Mesendoderm (in vitro differentiated cells): ENCODE measurements around the gene AQP3.

ENCODE experiments used
- DNase-seq: peaks from one replicate; pipeline ENCODE4 v3.0.0; 2013
- H2AK5ac ChIP-seq: 2 replicates; pipeline ENCODE4 v1.6.1; 2013; ENCODE audit warnings: low read length, inconsistent platforms
- H2BK120ac ChIP-seq: 2 replicates; pipeline ENCODE4 v1.6.1; 2013; ENCODE audit warnings: low read depth, mild to moderate bottlenecking, low read length, moderate library complexity, mixed read lengths
- H2BK15ac ChIP-seq: replicated peaks from 2 replicates; pipeline ENCODE4 v1.6.1; 2013; ENCODE audit warnings: low read depth, mild to moderate bottlenecking, moderate library complexity
- H2BK5ac ChIP-seq: 2 replicates; pipeline ENCODE4 v1.6.1; 2013; ENCODE audit warnings: low read length, inconsistent platforms
- H3K18ac ChIP-seq: 2 replicates; pipeline ENCODE4 v1.6.1; 2013; ENCODE audit warnings: mild to moderate bottlenecking, low read length, mixed read lengths
- H3K23ac ChIP-seq: one replicate; pipeline ENCODE4 v1.6.1; 2013; ENCODE audit warnings: low read length
- H3K27ac ChIP-seq: 2 replicates; pipeline ENCODE4 v1.5.1; 2013; ENCODE audit warnings: low read depth, mild to moderate bottlenecking, inconsistent platforms, low read length, moderate library complexity
- H3K27me3 ChIP-seq: 2 replicates; pipeline ENCODE4 v1.6.1; 2013; ENCODE audit warnings: low read length, control low read depth, mild to moderate bottlenecking, inconsistent platforms; ENCODE audit not compliant: insufficient read depth, poor library complexity
- H3K36me3 ChIP-seq: 2 replicates; pipeline ENCODE4 v1.6.1; 2013; ENCODE audit warnings: low read length, inconsistent platforms; ENCODE audit not compliant: control insufficient read depth, insufficient read depth
- H3K4ac ChIP-seq: one replicate; pipeline ENCODE4 v1.6.1; 2013; ENCODE audit warnings: low read depth, mild to moderate bottlenecking, low read length, moderate library complexity
- H3K4me1 ChIP-seq: 2 replicates; pipeline ENCODE4 v1.6.1; 2013; ENCODE audit warnings: low read depth, low read length, inconsistent platforms; ENCODE audit not compliant: control insufficient read depth
- H3K4me2 ChIP-seq: 2 replicates; pipeline ENCODE4 v1.6.1; 2013; ENCODE audit warnings: low read length
- H3K4me3 ChIP-seq: 2 replicates; pipeline ENCODE4 v1.5.1; 2013; ENCODE audit warnings: mild to moderate bottlenecking, low read length
- H3K56ac ChIP-seq: one replicate; pipeline ENCODE4 v1.6.1; 2013; ENCODE audit warnings: low read length
- H3K79me1 ChIP-seq: 2 replicates; pipeline ENCODE4 v1.6.1; 2013; ENCODE audit warnings: low read length, inconsistent platforms
- H3K79me2 ChIP-seq: 2 replicates; pipeline ENCODE4 v1.6.1; 2013; ENCODE audit warnings: mild to moderate bottlenecking, low read length; ENCODE audit not compliant: control insufficient read depth, insufficient read depth
- H3K9ac ChIP-seq: 2 replicates; pipeline ENCODE4 v1.6.1; 2013; ENCODE audit warnings: low read length, inconsistent platforms
- H4K5ac ChIP-seq: one replicate; pipeline ENCODE4 v1.6.1; 2013; ENCODE audit warnings: low read length
- H4K8ac ChIP-seq: one replicate; pipeline ENCODE4 v1.6.1; 2013; ENCODE audit warnings: low read depth, mild to moderate bottlenecking, control low read depth, low read length, moderate library complexity
- WGBS: extraction: QIAGEN DNeasy Blood & Tissue Kit; methylation state at CpG from one replicate; pipeline ENCODE4 v1.1.7; 2013; ENCODE audit warnings: low lambda C conversion rate, missing lambda C conversion rate; ENCODE audit not compliant: insufficient coverage; ENCODE audit errors: extremely low coverage; 5-methylcytosine and 5-hydroxymethylcytosine counted together

AQP3 gene

DNA sequence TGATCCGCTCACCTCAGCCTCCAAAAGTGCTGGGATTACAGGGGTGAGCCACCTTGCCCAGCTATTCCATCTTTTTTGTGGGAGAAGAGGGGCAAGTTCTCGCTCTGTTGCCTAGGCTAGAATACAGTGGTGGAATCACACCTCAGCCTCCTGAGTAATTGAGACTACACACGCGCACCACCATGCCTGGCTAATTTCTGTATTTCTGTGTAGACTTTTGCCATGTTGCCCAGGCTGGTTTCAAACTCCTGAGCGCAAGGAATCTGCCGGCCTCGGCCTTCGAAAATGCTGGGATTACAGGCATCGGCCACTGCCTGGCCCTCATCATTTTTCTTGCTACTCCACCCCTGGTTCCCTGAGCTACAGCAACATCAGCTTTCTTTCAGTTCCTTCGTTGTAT, 29.1 kb upstream of the AQP3 start:
- H2BK5ac ChIP-seq, result no peak overlapping the region
- H3K4ac ChIP-seq, result no peak overlapping the region
- H3K36me3 ChIP-seq, result peaks cover 2% of the 10 kb centered on the region
- no peaks in the 10 kb centered on the region for H3K27me3 ChIP-seq
- no peak overlapping the region for H3K23ac ChIP-seq
- DNase-seq, result no peak
- H2BK15ac ChIP-seq, result no peak overlapping the region
- no peak overlapping the region for H3K56ac ChIP-seq
- H4K5ac ChIP-seq, result no peak overlapping the region
- H3K27ac ChIP-seq, result no peak overlapping the region
- H4K8ac ChIP-seq, result no peak overlapping the region
- no peak overlapping the region for H2AK5ac ChIP-seq
- H2BK120ac ChIP-seq, result no peak overlapping the region
- peaks cover 7% of the 10 kb centered on the region for H3K79me1 ChIP-seq
- H3K9ac ChIP-seq, result no peak overlapping the region
- H3K79me2 ChIP-seq, result peaks cover 21% of the 10 kb centered on the region
- no peak overlapping the region for H3K4me2 ChIP-seq
- no peak overlapping the region for H3K4me3 ChIP-seq
- peaks cover 2% of the 10 kb centered on the region for H3K4me1 ChIP-seq
- H3K18ac ChIP-seq, result no peak overlapping the region
- WGBS, result no CpG with 5 or more reads among the region's 10 CpGs

DNA sequence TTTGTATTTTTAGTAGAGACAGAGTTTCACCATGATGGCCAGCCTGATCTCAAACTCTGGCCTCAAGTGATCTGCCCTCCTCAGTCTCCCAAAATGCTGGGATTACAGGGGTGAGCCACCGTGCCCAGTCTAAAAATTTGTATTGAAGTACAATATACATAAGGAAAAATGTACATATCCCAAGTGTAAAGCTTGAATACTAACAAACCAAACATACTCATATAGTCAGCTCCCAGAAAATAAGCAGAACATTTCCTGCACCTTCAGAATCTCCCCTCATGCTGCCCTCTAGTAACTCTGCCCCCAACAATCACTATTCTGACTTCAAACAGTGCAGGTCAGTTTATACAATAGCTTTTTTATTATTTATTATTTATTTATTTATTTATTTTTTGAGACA, 28.0 kb upstream of the AQP3 start:
- Histone ChIP-seq H3K27me3 (no peaks in the 10 kb centered on the region), H3K36me3 (peaks cover 2% of the 10 kb centered on the region), H2AK5ac (no peak overlapping the region), H4K8ac (no peak overlapping the region), H3K4me3 (no peak overlapping the region), H2BK5ac (no peak overlapping the region), H3K9ac (no peak overlapping the region), H3K56ac (no peak overlapping the region), H3K79me2 (peaks cover 23% of the 10 kb centered on the region), H3K4me2 (no peak overlapping the region), H3K79me1 (peaks cover 7% of the 10 kb centered on the region), H3K4ac (no peak overlapping the region), H3K23ac (no peak overlapping the region), H3K27ac (no peak overlapping the region), H2BK120ac (no peak overlapping the region), H2BK15ac (no peak overlapping the region), H4K5ac (no peak overlapping the region), H3K4me1 (peaks cover 2% of the 10 kb centered on the region), H3K18ac (no peak overlapping the region)
- no CpG with 5 or more reads among the region's 1 CpG for WGBS
- DNase-seq, result no peak

DNA sequence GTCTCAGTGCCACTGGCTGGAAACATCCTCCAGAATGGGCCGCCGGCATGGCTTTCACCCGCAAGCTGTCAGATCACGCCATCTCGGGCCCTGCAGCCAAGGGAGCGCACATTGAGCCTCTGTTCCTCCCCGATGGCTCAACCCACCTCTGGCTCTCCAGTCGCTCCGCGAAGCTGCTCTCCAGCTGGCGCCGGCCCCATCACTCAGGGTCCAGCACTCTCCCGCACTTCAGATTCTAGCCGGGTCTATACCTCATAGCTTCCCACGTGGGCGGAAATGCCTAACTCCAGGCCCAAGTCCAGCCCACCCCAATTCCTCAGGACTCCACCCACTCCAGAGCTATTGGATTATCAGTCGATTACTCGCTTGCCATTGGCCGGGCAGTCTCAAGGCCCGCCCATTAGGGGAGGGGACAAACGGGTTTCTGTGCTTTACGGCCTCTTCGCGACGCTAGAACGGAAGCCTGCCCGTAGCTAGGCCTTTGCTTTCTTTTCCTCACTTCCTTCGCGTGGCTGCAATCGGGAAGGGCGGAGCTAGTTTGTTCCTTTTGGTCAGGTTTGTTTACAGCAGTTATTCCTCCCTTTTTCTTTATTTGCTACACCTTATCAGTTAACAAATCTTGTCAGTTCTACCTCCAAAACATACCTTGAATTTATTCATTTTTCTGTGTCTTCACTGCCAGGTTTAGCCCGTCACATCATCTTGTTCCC, 26.4 kb upstream of the AQP3 start, which contains the start of gene NOL6:
TSS of gene NOL6 (minus strand) at position 282 of the 710 bp plus-strand sequence. CDS start at position 200, 82 bp downstream.
- Histone ChIP-seq H3K18ac (no peak within 1 kb of the TSS), H3K4me2 (peak within 1 kb of the TSS; percentile 90), H3K79me1 (peaks cover 7% of the 10 kb centered on the region), H2BK15ac (no peak within 1 kb of the TSS), H2BK120ac (no peak within 1 kb of the TSS), H3K27ac (no peak within 1 kb of the TSS), H3K4me1 (peaks cover 2% of the 10 kb centered on the region), H2AK5ac (no peak within 1 kb of the TSS), H3K36me3 (peaks cover 7% of the 10 kb centered on the region), H4K5ac (no peak within 1 kb of the TSS), H3K4ac (peak within 1 kb of the TSS; percentile 29), H3K56ac (peak within 1 kb of the TSS; percentile 94), H3K23ac (no peak within 1 kb of the TSS), H3K27me3 (no peaks in the 10 kb centered on the region), H3K79me2 (peaks cover 23% of the 10 kb centered on the region), H4K8ac (no peak within 1 kb of the TSS), H2BK5ac (no peak within 1 kb of the TSS), H3K9ac (peak within 1 kb of the TSS; percentile 70), H3K4me3 (peak within 1 kb of the TSS; percentile 94)
- WGBS, result no CpG with 5 or more reads among the region's 32 CpGs
- peak; percentile 100 for DNase-seq

DNA sequence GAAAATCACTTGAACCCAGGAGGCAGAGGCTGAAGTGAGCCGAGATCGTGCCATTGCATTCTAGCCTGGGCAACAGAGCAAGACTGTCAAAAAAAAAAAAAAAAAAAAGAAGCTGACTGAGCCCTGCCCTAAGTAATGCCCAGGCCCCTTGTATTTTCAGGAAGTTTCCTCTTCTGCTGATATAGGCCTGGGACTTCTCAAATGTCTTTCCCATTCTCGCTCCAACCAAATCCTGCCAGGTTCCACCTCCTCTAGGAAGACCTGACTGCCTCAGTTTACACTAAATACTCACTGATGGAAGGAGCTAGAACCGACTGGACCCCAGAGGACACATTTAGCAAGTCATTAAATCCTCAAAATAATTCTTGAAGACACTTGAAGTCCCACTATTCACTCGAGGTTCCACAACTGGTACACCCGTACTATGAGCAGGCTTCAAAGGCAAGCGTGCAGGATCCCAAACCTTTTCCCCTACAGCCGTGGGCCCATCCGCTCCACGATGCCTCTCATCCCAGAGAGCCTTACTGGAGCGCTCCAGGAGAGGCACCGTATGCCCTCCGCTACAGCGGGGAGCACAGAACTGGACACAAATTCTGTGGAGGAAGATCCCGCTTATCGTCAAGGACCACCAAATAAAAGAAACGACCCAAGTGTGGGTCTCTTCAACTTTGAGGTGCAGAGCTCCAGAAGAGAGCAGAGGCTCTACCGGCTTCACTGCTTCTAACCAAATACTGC, 25.7 kb upstream of the AQP3 start:
- peaks cover 12% of the 10 kb centered on the region for H3K36me3 ChIP-seq
- H2AK5ac ChIP-seq, result no peak overlapping the region
- peak overlapping the region; percentile 94 for H3K4me3 ChIP-seq
- peaks cover 23% of the 10 kb centered on the region for H3K79me2 ChIP-seq
- no peak overlapping the region for H3K23ac ChIP-seq
- peaks cover 2% of the 10 kb centered on the region for H3K4me1 ChIP-seq
- no peak overlapping the region for H4K5ac ChIP-seq
- H2BK120ac ChIP-seq, result no peak overlapping the region
- peaks cover 7% of the 10 kb centered on the region for H3K79me1 ChIP-seq
- H2BK15ac ChIP-seq, result no peak overlapping the region
- peak overlapping the region; percentile 90 for H3K4me2 ChIP-seq
- H3K18ac ChIP-seq, result no peak overlapping the region
- H3K4ac ChIP-seq, result no peak overlapping the region
- peak overlapping the region; percentile 94 for H3K56ac ChIP-seq
- no peak for DNase-seq
- H4K8ac ChIP-seq, result no peak overlapping the region
- no peaks in the 10 kb centered on the region for H3K27me3 ChIP-seq
- H3K27ac ChIP-seq, result no peak overlapping the region
- WGBS, result no CpG with 5 or more reads among the region's 18 CpGs
- no peak overlapping the region for H2BK5ac ChIP-seq
- peak overlapping the region; percentile 70 for H3K9ac ChIP-seq

DNA sequence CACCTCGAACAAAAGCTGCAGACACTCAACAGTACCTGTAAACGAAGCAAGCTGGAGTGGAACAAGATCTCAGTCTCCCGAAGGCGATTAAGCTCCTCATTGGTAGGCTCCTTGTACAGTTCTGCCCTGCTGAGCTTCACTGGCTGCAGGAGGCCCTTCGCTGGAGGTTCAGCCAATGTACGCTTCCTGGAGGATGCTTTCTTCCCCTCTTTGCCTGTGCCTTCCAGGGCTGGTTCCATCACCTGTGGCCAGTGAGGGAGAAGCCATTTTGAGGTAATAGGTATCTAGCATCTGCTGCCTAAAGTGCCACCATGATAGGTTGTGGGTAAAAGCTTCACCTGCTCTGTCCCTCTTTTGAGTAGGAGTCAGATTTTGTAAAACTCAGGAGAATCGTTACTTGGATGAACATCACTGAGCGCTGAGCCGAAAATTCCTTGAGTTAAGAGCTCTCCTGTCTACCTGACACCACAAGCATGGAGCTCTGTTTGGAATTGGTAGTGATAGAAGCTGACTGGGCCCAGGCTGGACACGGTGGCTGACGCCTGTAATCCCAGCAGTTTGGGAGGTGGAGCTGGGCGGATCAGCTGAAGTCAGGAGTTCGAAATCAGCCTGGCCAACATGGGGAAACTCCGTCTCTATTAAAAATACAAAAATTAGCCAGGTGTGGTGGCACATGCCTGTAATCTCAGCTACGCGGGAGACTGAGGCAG, 24.9 kb upstream of the AQP3 start:
- no peak overlapping the region for H3K4ac ChIP-seq
- H3K18ac ChIP-seq, result no peak overlapping the region
- peak overlapping the region; percentile 34 for H3K9ac ChIP-seq
- no peak for DNase-seq
- H2BK15ac ChIP-seq, result no peak overlapping the region
- H2AK5ac ChIP-seq, result no peak overlapping the region
- H3K4me3 ChIP-seq, result no peak overlapping the region
- H3K79me1 ChIP-seq, result peaks cover 7% of the 10 kb centered on the region
- H2BK5ac ChIP-seq, result no peak overlapping the region
- H2BK120ac ChIP-seq, result no peak overlapping the region
- no peak overlapping the region for H3K27ac ChIP-seq
- H3K79me2 ChIP-seq, result peaks cover 23% of the 10 kb centered on the region
- no peak overlapping the region for H4K8ac ChIP-seq
- no peaks in the 10 kb centered on the region for H3K27me3 ChIP-seq
- no peak overlapping the region for H4K5ac ChIP-seq
- H3K4me2 ChIP-seq, result no peak overlapping the region
- H3K23ac ChIP-seq, result no peak overlapping the region
- H3K56ac ChIP-seq, result no peak overlapping the region
- peaks cover 2% of the 10 kb centered on the region for H3K4me1 ChIP-seq
- peaks cover 13% of the 10 kb centered on the region for H3K36me3 ChIP-seq
- WGBS, result no CpG with 5 or more reads among the region's 16 CpGs
